Kasumi-1 (cell line): ENCODE data around the gene MON1A.

Source experiments
- DNase-seq, 2 experiments: peaks; one replicate each; lab custom pipeline; 2025; lab: John Stamatoyannopoulos, UW

Gene MON1A

DNA sequence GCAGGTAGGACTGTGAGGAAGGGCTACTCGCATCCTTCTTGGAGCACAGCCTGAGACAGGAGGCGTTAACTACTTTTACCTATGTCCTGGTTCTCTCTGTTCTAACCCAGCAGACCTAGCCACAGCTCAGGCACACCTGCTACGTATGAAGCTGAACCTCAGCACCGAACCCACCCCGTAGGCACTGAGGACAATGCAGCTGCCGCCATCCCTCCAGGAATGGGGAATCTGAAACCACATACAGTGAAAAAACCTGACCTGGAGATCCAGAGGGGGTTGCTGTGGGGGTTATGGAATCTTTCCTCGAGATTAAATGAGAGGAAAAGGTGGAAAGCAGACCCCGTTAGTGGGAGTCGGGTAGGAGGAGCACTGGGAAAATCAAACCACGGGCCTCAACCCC, 40.3 kb downstream of the MON1A start:
- DNase-seq = no peak

DNA sequence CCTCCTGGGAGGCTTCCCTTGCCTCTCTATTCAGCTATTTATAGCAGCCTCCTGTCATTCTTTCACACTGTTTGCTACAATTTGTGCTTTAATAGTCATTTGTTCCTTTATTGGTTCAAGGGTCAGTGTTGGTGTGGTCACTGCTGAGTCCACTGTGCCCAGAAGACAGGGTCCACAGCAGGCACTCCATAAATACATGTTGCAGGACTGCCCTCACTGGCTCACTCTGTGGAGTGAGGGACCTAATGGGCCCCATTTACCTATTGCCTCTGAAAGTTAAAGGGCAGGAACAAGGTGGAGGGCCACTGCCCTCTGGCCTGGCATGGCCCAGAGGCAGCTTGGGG, 42.7 kb downstream of the MON1A start:
- DNase-seq = no peak

DNA sequence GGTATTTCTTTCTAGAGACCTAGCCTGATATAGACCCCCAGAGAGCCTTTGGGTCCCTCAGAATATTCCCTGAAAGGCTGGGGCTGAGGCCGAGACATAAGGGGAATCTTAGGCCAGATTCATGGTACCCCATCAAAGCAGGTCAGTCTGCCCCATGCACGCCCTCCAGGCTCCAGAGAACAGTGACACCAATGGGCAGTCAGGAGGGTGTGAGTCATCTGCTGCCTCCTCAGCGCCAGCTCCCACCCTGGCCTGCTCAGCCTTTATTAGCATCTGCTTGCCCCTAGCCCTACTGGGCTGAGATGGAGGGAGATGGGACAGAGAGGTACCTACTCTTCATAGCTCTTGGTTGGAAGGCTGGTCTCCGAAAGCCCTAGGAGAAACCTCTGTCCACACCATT, 45.6 kb downstream of the MON1A start:
- DNase-seq = no peak

DNA sequence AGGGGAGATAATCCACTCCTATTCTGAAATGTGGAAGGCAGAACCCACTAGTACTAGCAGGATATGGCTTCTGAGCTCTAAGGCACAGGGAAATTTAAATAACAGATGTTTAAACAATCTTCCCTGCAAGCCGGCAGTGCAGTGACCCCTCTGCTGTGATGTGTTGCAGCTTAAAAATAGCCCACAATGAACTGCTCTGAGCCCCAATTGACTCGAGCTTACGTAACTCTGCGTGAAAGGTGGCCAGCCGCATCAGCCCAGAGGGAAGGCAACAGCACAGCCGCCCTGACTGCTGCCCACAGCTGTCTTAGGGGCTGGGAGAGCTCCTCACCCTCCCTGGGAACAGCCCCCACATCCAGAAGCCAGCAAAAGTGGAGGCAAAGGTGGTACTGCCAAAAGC, 47.4 kb downstream of the MON1A start:
- DNase-seq = no peak

DNA sequence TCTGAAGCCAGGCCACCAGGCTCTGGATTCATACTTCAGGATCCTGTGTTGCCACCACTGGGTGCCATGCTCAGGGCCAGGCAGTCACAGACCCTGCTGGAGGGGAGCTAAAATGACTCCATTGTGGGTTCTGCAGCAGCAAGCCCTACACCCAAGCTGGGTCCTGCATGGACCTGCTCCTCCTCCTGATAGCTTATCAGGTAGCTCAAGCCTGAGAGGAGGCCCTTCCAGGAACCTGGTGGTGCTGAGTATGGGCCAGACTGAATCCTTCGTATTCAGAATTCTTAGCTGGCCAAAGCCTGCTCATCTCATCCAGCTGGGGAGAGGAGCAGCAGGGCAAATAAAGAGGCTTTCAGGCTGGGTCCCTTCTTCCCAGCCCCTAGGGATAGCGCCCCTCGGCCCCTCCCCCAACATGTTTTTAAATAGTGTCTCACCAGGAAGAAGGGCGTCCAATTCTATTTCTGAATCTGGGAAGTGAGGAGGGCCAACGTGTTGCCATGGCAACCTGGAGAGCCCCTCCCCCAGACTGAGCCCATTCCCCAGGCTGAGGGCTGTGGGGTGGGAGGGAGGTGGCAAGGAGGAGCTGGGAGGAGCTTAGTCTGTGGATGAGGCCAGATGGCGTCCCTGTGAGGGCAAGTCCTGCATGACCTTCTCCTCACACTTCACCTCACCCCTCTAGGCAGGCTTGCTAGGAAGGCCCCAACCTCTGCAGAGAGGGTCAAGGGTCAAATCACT, 48.9 kb downstream of the MON1A start:
- DNase-seq = no peak

DNA sequence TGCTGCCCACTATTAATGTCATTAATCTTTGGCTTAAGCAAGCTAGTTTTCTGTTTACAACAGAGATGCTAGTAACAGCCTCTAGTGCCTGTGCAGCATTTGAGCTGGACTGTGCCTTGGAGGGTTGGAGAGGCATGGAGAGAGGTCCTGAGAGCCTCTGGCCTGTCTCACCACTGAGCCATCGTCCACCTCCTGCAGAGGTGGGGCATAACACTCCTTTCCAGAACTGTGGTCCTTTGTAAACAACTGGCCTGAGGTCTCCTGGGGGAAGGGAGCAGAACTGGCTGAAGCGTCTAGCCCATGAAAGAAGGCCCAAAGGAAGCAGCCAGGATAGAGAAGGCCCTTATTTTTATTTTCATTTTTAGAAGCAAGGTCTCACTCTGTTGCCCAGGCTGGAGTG, 49.9 kb downstream of the MON1A start:
- no peak for DNase-seq

DNA sequence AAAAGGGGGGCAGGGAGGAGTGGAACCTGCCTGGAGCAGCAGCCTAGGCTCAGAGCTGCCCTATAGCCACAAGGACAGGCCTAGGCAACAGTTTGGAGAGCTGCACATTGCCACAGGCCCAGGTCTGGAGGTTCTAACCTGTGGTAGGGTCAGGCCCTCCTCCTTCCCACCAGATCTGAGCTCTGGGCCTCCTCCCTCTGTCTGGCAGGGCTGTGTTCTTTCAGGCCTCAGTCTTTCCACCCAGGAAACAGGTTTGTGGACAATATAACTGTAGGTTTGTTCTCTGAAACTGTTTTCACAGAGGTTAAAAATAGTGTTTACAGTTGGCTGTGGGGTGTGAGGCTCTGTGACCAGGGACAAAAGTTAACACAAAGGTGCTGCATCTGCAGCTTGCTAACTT, 50.9 kb downstream of the MON1A start:
- no peak for DNase-seq

DNA sequence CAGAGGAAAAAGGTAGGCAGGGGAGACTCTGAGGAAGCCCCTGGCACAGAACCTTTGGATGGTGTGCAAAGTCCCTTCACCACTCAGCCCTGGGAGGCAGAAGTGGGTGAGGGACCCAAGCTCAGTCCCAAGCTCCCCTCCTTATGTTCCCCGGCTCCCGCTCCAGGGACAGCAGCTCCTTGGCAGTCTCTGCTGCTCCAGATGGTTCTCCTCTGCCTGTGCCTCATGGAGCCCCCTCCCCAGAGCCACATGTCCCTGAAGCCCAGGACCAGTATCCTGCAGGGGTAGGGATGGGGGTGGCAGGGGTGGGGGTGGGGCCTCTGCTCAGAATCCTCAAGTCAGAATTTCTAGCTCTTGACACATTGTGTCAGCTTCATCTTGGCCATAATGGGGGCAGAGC, 51.9 kb downstream of the MON1A start:
- DNase-seq = no peak

DNA sequence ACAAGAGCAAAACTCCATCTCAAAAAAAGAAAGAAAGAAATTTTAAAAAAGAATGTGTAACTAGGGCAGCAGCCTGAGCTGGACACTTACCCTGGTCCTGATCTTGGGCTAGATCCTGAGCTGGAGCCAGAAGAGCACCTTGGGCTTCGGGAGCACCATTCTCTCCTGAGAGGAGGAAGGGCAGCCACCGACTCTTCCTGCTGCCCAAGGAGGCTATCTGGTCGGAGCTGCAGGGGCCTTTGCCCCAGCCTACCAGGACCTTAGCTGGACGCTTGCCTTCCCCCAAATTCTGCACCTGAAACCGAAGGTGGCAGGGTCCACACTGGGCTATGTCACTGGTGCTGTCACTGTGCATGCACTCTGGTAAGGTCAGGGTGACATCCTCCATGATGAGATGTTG, 53.0 kb downstream of the MON1A start:
- no peak for DNase-seq

DNA sequence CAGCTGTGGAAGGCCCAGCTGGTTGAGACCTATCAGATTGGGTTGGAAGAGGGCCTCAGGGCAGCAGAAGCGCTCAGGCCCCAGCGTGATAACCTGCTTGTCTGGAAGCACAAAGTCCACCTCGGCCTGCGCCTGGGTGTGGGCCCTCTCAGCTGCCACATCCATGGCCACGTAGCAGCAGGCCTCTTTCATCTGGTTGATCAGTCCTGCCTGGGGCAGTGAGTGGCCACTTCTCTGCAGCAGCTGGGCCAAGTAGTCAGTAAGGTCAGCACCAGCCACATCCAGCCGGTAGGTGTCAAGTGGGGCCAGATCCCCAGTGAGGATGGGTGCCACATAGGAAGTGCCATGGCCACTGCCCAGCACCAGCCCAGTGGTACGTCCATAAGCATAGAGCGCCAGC, 56.0 kb downstream of the MON1A start:
- DNase-seq = no peak

DNA sequence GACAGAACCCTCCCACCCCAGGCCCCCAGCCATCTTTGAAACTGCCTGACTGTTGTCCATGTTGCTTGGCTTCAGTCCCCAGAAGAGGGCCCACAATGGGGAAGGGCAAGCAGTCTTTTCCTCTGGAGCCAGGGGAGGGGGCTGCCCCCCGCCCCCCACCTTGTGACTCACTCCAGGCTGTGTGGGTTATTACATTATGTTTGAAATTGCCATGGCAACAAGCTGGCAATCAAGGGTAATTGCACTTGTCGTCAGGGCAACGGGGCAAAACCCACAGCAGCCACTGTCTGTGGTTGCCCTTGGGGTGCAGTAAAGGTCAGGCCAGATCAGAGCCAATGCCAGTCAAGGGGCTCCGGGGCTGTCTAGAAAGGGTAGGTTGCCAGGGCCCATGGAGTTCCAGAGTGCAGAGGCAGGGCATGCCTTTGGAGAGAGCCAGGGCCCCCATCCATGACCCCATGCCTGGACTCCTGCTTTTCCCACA, 56.8 kb downstream of the MON1A start:
- DNase-seq = no peak

DNA sequence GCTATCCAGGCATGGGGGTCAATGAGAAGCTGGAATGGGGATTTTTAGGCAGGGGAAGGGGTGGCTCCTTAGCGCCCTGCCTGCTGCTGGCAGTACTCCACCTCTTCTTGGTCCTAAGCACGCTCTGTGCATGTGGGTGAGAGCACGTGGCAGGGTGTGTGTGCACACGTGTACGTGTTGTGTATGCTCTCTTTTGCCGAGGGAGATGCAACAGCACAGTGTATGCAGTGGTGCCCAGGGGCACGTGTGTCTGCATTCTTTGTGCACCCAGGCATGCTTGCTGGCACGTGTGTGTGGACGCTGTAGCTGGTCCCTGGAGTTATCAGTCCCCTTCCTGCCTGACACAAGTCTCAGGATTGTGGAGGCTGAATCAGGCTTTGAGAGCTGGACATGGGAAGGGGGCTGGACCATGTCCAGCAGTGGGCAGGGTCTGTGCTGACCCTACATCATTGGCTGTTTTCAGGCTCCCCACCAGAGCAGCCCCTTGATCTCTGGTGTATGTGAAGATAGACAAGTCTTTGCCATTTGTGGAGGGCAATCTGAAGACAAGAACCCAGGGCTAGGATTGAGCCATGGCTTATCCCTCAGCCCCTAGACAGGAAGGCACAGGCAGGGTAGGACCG, 58.0 kb downstream of the MON1A start:
- no peak for DNase-seq

DNA sequence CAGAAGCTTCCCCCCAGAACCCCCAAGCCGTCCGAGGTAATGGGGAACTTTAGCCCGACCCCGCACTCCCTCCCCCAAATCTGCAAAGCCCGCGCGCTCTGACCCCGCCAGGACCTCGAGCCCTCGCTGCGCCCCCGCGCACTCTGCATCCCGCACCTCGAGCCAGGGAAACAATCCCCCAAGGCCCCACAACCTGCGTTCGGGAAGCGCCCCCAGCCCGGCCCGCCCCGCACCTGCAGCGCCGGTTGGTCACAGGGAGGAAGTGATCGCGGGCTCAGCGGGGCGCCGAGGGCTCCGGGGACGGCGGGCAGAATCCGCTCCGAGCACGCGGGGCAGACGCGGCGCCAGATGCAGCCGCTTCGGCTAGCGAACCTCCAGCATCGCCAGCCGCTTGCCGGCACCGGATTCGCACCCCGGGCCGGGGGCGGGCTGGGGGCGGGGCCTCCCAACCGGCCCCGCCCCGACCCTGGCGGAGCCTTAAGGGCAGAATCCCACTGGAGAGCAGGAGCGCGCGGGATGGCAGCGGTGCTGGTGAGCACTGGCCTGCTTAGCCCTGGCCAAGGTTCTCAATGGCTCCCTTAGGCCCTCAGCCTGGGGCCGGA, 60.0 kb downstream of the MON1A start, which contains the start of gene CAMKV:
Gene CAMKV, minus strand, starts transcription at position 382 of the 602 bp plus-strand sequence. CDS start 7,518 bp downstream, outside the sequence.
- no peak for DNase-seq

DNA sequence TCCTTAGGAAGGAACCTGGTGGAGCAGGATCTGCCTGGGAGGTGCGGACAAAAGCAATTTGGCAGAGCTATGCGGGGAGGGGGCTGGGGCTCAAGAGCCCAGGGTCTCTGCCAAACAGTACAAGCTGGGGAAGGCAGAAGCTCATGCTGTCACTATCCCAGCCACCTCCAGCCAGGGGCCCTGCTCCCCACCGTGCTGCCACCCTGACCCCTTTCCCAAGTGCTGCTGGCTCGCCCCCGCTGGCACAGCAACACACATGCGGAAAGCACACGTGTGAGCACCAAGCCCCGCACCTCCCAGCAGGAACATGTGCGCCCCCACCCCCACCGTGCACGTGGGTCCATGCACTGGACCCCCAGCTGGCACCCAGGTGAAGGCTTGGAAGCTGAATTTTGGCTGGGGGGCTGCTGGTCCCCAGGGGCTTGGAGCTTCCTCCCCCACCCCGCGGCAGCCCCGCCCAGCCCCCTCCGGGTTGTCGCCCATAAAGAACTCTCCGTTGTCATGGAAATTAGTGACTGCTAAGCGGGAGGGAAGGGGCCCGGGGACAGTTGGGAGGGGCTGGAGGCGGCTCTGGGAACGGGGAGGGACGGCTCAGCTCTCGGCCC, 60.6 kb downstream of the MON1A start:
- no peak for DNase-seq

DNA sequence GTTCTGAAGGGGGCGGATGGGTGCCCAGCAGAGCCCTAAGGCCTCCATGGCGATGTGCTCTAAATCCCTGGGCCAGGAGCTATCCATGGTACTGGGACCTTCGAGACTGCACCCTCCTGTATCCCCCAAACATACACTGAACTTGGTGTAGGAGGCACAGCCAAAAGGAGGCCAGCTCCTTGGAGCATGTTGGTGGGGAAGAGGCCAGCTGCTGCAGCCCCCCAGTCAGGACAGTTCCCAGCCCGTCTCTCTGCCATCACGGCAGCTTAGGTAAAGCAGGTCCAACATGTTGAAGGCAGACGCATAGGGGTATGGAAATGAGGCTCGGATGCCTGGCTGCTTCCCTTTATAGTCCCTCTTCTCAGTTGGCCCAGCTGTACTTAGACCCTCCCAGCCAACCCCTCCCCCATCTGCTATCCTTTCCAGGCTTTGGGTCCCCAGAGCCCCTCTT, 61.7 kb downstream of the MON1A start:
- peak; percentile 49 to 53 for DNase-seq

DNA sequence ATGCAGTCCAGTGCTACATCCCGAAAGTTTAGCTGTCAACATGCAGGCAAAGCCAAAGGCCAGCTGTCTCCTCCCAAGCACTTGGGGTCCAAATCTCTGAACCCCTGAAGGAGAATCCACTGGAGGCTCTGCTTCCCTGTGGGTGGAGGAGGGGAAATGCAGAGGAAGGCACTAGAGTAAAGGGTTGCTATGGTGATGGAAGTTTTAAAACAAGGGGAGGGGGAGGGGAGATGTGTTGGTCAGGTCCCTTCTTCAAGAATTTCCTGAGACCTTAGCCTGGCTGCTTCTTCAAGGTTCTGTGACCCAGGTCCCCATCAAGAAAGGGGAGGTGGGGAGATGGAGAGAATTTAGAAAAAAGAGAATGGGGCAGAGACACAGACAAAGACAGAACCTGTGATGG, 62.2 kb downstream of the MON1A start:
- no peak for DNase-seq

DNA sequence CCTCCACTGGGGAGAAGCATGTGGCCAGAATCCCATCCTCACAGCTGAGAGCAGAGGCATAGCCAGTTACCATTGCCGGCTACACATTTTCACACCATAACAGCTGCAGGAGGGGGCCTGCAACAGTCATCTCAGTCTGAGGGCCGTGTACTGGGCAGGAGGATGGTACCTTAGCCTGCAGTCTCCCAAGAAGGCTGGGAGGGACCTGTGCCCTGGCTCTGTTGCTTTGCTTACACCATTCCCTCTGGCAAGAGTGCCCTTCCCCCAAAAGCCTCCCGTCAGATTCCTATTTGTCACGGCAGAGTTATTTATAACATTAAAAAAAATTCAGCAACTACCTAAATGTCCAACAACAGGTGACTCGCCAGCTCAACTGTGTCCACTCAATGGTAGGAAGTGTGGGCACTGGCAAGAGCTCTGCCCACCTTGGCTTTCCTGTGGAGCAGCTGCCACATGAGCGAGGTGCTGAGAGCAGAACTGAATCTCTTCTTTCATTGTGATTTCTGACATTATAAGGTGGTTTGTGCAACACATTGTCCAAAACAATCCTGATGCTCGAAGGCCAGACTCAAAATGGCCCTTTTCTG, 64.3 kb downstream of the MON1A start:
- no peak for DNase-seq

DNA sequence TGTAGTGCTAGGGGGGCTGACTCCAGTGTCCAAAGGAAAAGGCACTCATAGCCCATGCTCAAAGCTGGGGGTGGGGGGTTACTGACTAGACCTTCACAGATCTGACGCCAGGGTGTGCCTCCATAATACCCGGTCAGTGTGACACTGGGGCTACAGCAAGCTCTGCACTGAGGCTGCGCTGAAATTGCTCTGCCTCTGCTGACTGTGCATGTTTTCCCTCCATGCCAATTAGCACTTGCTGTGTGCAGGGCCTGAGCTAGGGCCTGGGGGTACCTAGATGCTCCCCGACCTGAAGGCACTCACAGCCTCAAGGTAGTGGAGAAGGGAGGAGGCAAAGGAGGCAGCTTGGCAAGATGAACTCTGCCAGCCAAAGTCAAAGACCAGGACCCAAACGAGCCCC, 65.1 kb downstream of the MON1A start:
- no peak for DNase-seq

DNA sequence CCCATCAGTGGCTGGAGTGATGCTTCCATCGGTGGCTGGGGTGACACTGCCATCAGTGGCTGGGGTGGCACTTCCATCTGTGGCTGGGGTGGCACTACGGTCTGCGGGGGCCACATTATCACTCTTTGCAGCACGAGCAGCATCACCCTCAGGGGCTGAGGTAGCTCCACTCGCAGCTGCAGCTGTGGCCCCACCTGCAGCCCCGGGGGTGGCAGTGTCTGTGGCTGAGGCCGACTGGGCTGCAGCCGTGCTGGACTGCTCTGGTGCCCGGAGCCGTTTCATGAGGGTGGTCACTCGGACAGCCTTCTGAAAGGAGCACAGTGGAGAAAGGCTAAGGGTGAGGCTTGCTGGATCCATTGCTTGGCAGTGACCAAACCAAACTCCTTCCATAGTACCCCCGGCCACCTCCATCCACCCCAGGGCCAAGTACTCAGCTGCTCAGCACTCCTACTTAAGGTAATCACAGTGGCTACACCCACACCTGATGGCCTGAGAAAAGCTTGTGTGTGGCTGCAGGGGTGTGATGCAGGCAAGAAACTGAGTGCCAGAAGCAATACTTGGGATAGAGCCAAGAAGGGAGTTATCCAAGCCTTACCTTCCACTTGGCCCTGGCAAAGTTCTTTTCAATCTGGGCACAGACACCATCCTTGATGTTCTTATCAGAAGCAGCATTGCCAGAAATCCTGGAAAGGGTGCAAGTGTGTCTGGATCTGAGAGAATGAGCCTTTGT, 69.9 kb downstream of the MON1A start:
- no peak for DNase-seq
